Endodermal cell (in vitro differentiated cells): Measurements from ENCODE around the gene PSORS1C1. TPM values are rescaled to one million over a fixed set of nuclear protein-coding genes. Genes with fewer than 3 reads are reported as not detected.

Experiments used
- DNase-seq: peaks from one replicate; pipeline ENCODE4 v3.0.0-alpha.2; 2017
- H3K27ac ChIP-seq: 2 replicates; pipeline ENCODE4 v1.5.1; 2013; ENCODE audit warnings: mild to moderate bottlenecking, low read depth, low read length, moderate library complexity
- H3K27me3 ChIP-seq: 2 replicates; pipeline ENCODE4 v1.6.1; 2013; ENCODE audit warnings: mild to moderate bottlenecking, low read length, moderate library complexity; ENCODE audit not compliant: insufficient read depth, control insufficient read depth, poor library complexity, severe bottlenecking
- H3K36me3 ChIP-seq: 2 replicates; pipeline ENCODE4 v1.7.0; 2013; ENCODE audit warnings: mild to moderate bottlenecking, low read length, moderate library complexity; ENCODE audit not compliant: control insufficient read depth, insufficient read depth
- H3K4me1 ChIP-seq: one replicate; pipeline ENCODE4 v1.7.0; 2013; ENCODE audit warnings: low read length; ENCODE audit not compliant: control insufficient read depth, insufficient read depth
- H3K4me3 ChIP-seq: 2 replicates; pipeline ENCODE4 v1.5.1; 2013; ENCODE audit warnings: mild to moderate bottlenecking, low read length, moderate library complexity
- H3K9ac ChIP-seq: 2 replicates; pipeline ENCODE4 v1.6.1; 2013; ENCODE audit warnings: mild to moderate bottlenecking, low read length, moderate library complexity; ENCODE audit not compliant: poor library complexity, severe bottlenecking; ENCODE audit errors: extremely low read depth
- H3K9me3 ChIP-seq: 2 replicates; pipeline ENCODE4 v1.6.1; 2013; ENCODE audit warnings: mild to moderate bottlenecking, low read length, moderate library complexity; ENCODE audit not compliant: control insufficient read depth
- H3K27ac Mint-ChIP-seq: 2 replicates; pipeline ENCODE4 v1.8.0; 2020; ENCODE audit warnings: mixed read lengths
- H3K27me3 Mint-ChIP-seq: 2 replicates; pipeline ENCODE4 v1.8.0; 2021; ENCODE audit warnings: mild to moderate bottlenecking, mixed read lengths; ENCODE audit not compliant: insufficient read depth
- H3K36me3 Mint-ChIP-seq: 2 replicates; pipeline ENCODE4 v1.8.0; 2020; ENCODE audit warnings: low read depth, mixed read lengths
- H3K4me1 Mint-ChIP-seq: 2 replicates; pipeline ENCODE4 v1.8.0; 2020; ENCODE audit warnings: mixed read lengths
- H3K4me3 Mint-ChIP-seq: 2 replicates; pipeline ENCODE4 v1.8.0; 2020; ENCODE audit warnings: mild to moderate bottlenecking, moderate library complexity, mixed read lengths
- H3K9me3 Mint-ChIP-seq: 2 replicates; pipeline ENCODE4 v1.8.0; 2020; ENCODE audit warnings: mild to moderate bottlenecking, mixed read lengths
- CTCF ChIP-seq: fragments of 200-600 bp; sonication (generic); conservative IDR thresholded peaks from 2 replicates; pipeline ENCODE4 v1.5.0; 2021; ENCODE audit warnings: antibody characterized with exemption, mild to moderate bottlenecking
- WGBS, 2 experiments: methylation state at CpG; one replicate each; pipeline versions ENCODE4 v1.1.5 to v1.1.7; 2013; ENCODE audit warnings: missing lambda C conversion rate in 2 of 2, mixed read lengths in 1 of 2; ENCODE audit not compliant: insufficient coverage in 1 of 2, insufficient read length in 1 of 2; 5-methylcytosine and 5-hydroxymethylcytosine counted together
- total RNA-seq, 2 donors: library from RNA; stranded (reverse); fragmentation: NEBNext Ultra II Directional in 1 of 2; extraction: Animal tissue kit (Norgen Biotek cat#: 25700) in 1 of 2; gene quantifications; 2 replicates in 1 of 2; 3 replicates in 1 of 2; pipeline ENCODE4 v1.2.1, GENCODE V29; 2021

The PSORS1C1 gene
- total RNA-seq, 2 donors from 2014 or later: 1.1 to 1.2 TPM

DNA sequence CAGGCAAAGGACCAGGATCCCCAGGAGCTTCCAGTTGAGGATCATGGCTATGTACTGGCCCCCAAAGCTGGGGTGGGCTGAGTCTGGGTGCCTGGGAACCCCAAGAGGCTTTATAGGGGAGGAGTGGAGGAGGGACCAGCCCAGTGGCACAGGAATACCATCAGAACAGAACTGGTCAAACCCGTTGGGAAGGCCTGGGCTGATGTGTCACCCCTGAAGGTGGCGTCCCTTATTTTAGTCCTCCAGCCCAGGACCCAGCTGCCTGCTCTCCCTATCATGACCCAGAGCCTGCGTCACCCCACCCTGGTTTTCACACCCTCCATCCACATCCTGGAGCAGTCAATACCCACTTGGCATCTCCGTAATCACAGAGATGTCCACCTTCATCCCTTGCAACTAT, 24.4 kb downstream of the PSORS1C1 start, which contains the start of gene PSORS1C2:
Gene PSORS1C2 (minus strand): TSS at position 85 of the 400 bp plus-strand sequence. CDS start 40 bp downstream, at position 45.
- H3K4me3 Mint-ChIP-seq: no peak within 1 kb of the TSS
- no peak within 1 kb of the TSS for H3K4me3 ChIP-seq
- H3K27ac ChIP-seq: no peak within 1 kb of the TSS
- H3K36me3 ChIP-seq: peaks cover 10% of the 10 kb centered on the region
- H3K27ac Mint-ChIP-seq: peak within 1 kb of the TSS; percentile 56
- no peak for TF ChIP-seq CTCF
- peaks cover 17% of the 10 kb centered on the region for H3K4me1 Mint-ChIP-seq
- no peaks in the 10 kb centered on the region for H3K27me3 ChIP-seq
- no peaks in the 10 kb centered on the region for H3K9me3 ChIP-seq
- peaks cover 7% of the 10 kb centered on the region for H3K27me3 Mint-ChIP-seq
- 92% methylated on average over 4 of the region's 4 CpGs; no CpG with 5 or more reads in 1 of the 2 experiments for WGBS, 2 experiments
- no peak within 1 kb of the TSS for H3K9ac ChIP-seq
- H3K4me1 ChIP-seq: no peaks in the 10 kb centered on the region
- H3K9me3 Mint-ChIP-seq: no peaks in the 10 kb centered on the region
- DNase-seq: no peak
- H3K36me3 Mint-ChIP-seq: peaks cover 9% of the 10 kb centered on the region

- Histone ChIP-seq H3K4me3 (no peak overlapping the region), H3K36me3 (peaks cover 10% of the 10 kb centered on the region)
- peak; percentile 86 for DNase-seq
Observed at GRCh38 chr6:31139599-31139998, 25.0 kb downstream of the PSORS1C1 start.

DNA sequence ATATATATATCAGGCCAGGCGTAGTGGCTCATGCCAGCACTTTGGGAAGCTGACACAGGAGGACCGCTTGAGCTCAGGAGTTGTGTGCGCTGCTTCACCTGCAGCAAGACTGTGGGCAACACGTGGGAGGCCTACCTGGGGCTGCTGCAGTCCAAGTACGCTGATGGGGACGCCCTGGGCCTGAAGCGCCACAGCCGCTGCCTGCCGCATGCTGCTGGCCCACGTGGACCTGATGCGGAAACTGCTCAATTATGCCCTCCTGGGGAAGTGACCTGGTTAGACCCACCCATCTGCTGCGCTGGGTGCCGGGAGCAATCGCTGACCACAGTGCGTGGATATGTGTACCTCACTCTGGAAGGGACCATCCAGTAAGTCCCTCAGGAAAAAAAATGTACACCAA, 26.0 kb downstream of the PSORS1C1 start:
- TF ChIP-seq CTCF: no peak

More at GRCh38 chr6:31139599-31139998, 25.0 kb downstream of the PSORS1C1 start:
- no peak overlapping the region for H3K4me3 Mint-ChIP-seq
- H3K27me3 ChIP-seq: no peaks in the 10 kb centered on the region
- no peaks in the 10 kb centered on the region for H3K9me3 ChIP-seq
- WGBS, 2 experiments: 31 to 36% methylated on average over 4 of the region's 4 CpGs
- peaks cover 16% of the 10 kb centered on the region for H3K36me3 Mint-ChIP-seq
- H3K9ac ChIP-seq: no peak overlapping the region
- no peaks in the 10 kb centered on the region for H3K9me3 Mint-ChIP-seq
- peak overlapping the region; percentile 56 for H3K27ac Mint-ChIP-seq
- peaks cover 17% of the 10 kb centered on the region for H3K4me1 Mint-ChIP-seq
- TF ChIP-seq CTCF: no peak
- no peaks in the 10 kb centered on the region for H3K4me1 ChIP-seq
- H3K27ac ChIP-seq: no peak overlapping the region
- H3K27me3 Mint-ChIP-seq: peaks cover 7% of the 10 kb centered on the region

More for the DNA sequence above, 26.0 kb downstream of the PSORS1C1 start:
- no peak overlapping the region for H3K4me3 Mint-ChIP-seq
- no peaks in the 10 kb centered on the region for H3K9me3 Mint-ChIP-seq
- 88 to 92% methylated on average over 9 to 15 of the region's 15 CpGs for WGBS, 2 experiments
- peaks cover 26% of the 10 kb centered on the region for H3K36me3 Mint-ChIP-seq
- Histone ChIP-seq H3K27ac (no peak overlapping the region), H3K9ac (no peak overlapping the region), H3K4me3 (no peak overlapping the region), H3K4me1 (no peaks in the 10 kb centered on the region), H3K9me3 (no peaks in the 10 kb centered on the region), H3K36me3 (peaks cover 10% of the 10 kb centered on the region), H3K27me3 (no peaks in the 10 kb centered on the region)
- H3K4me1 Mint-ChIP-seq: peaks cover 17% of the 10 kb centered on the region
- DNase-seq: no peak
- H3K27ac Mint-ChIP-seq: no peak overlapping the region
- H3K27me3 Mint-ChIP-seq: peaks cover 7% of the 10 kb centered on the region
